Renal cortical epithelial cell (primary cell): ENCODE results near the gene CDC34. TPM values are rescaled to one million over a fixed set of nuclear protein-coding genes. Genes with fewer than 3 reads are reported as not detected.

Source experiments
- DNase-seq: peaks from one replicate; pipeline ENCODE4 v3.0.0-alpha.2; 2011; ENCODE audit warnings: low read depth
- total RNA-seq: library from RNA; depleted of rRNA; stranded (reverse); fragments of >200 nt; gene quantifications from 2 replicates; pipeline ENCODE4 v1.2.3, GENCODE V29; 2014

CDC34 gene, protein sequence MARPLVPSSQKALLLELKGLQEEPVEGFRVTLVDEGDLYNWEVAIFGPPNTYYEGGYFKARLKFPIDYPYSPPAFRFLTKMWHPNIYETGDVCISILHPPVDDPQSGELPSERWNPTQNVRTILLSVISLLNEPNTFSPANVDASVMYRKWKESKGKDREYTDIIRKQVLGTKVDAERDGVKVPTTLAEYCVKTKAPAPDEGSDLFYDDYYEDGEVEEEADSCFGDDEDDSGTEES
- total RNA-seq: 50.3 and 94.5 TPM in 2 replicates

DNA sequence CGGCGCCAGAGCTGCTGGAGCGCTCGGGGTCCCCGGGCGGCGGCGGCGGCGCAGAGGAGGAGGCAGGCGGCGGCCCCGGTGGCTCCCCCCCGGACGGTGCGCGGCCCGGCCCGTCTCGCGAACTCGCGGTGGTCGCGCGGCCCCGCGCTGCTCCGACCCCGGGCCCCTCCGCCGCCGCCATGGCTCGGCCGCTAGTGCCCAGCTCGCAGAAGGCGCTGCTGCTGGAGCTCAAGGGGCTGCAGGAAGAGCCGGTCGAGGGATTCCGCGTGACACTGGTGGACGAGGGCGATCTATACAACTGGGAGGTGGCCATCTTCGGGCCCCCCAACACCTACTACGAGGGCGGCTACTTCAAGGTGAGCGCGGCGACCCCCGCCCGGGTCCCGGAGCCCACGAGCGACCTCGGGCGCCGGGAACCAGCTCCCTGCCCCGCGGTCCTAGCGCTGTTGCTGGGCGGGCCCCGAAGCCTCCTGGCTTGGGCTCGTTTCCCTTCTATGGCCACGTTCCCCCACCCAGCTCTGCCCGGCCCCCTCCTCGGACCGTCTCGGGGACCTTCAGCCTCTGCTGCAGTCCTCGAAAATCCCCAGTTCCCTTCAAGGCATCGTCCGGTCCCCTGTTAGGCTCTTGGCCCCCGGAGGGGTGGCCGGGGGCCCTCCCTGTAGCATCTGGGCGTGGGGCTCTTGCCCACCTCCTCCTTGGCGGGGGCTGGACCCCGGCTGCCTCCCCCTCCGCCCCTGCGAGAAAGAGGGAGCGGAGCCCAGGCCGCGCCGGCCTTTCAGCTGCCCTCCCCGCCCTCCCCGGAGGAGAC, at the start of gene CDC34:
Gene CDC34, plus strand, starts transcription at position 8 of the 808 bp plus-strand sequence. Its CDS starts 172 bp downstream, at position 180.
- no peak for DNase-seq

DNA sequence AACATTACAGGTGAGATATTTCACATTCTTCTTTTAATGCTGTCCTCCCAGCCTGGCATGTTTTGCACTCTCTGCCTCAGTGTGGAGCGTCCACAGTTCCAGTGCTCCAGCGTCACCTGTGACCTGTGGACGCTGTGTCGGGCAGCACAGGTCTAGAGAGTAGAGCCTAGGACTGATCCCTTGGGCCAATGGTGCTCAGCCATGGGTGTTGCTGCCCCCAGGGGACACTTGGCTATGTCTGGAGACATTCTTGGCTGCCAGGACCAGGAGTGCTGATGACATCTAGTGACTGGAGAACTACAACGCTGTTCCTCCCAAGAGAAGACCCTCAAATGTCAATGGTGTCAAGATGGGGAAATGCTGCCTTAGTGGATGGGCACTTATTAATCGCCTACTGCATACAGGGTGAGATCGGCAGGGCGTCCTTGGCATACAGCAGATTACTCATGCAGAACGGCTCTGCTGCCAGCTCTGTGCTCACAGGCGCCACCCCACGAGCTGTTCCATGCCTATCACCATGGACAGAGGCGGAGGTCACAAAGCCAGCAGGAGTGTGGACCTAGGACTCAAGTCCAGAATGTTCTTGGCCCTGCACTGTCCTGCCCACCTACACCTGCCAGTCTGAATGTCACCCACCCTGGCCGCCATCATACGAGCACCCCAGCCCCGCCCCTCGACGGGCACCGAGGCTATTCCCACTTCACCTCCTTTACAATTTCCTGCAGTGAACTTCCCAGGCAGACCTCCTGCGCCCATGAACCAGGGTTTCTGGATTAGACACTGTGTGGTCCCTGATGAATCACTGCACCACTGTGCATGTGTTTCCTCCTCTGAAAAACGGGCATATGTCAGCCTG, 49.1 kb upstream of the CDC34 start:
- no peak for DNase-seq

GRCh38 chr19:483332-484072, 48.1 kb upstream of the CDC34 start:
- DNase-seq: no peak

DNA sequence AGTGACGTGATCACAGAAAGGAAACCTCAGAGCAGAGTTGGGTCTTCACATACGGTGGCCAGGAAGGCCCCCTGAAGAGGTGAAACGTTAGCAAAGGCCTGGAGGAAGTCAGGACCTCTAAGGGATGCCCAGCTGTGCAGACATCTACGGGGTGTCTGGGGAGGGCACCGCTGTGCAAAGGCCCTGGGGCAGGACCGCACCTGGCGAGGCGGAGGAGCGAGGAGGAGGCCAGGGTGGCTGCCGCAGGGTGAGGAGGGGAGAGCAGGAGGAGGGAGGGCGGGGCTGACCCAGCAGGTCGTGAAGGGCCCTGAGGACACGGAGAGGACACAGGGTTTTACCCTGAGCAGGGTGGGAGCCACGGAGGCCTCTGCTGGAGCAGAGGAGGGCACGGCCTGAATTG, 47.1 kb upstream of the CDC34 start:
- DNase-seq: no peak

DNA sequence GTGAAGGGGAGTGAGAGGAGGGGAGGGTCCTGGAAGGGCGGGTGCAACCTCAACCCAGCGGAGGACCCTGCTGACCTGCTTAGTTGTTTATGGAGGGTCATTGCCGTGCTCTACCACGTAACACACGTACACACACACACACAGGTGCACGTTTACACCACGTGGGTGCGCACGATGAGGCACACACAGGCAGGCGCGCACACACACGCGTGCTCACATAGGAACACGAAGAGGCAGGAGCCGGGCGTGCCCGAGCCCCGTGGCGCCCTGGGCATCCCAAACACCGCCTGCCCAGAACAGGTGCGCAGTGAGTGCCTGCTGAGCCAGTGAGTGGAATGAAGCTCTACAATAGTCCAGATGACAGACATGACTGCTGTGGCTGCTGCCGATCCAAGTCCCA, 46.5 kb upstream of the CDC34 start:
- no peak for DNase-seq

DNA sequence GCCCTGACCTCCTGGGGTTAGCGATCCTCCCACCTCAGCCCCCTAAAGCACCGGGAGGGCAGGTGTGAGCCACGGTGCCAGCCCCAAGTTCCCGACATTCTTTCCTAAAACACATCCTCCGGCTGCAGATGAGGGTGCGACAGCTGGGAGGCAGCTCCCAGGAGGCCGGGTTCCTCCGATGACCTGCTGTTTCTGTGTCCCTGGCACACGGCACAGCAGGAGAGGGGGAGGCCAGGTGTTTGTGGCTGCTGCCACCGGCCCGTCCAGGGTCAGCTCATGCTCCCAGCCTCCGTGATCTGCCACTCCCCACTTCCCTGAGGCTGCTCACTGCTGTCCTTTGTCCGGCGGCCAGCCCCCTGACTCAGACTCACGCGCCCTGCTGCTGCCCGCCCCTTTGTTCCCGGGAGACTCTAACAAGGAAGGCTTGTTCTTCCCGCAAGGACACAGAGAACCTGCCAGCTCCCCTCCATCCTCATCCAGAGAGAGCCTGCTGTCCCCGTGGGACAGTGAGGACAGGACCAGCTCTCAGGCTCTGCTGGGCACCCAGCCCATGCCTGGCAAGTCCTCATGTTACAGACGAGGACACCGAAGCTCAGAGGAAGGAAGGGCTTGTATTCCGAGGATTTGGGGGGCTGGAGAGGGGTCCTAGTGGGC, 45.9 kb upstream of the CDC34 start:
- peak; percentile 41 for DNase-seq

DNA sequence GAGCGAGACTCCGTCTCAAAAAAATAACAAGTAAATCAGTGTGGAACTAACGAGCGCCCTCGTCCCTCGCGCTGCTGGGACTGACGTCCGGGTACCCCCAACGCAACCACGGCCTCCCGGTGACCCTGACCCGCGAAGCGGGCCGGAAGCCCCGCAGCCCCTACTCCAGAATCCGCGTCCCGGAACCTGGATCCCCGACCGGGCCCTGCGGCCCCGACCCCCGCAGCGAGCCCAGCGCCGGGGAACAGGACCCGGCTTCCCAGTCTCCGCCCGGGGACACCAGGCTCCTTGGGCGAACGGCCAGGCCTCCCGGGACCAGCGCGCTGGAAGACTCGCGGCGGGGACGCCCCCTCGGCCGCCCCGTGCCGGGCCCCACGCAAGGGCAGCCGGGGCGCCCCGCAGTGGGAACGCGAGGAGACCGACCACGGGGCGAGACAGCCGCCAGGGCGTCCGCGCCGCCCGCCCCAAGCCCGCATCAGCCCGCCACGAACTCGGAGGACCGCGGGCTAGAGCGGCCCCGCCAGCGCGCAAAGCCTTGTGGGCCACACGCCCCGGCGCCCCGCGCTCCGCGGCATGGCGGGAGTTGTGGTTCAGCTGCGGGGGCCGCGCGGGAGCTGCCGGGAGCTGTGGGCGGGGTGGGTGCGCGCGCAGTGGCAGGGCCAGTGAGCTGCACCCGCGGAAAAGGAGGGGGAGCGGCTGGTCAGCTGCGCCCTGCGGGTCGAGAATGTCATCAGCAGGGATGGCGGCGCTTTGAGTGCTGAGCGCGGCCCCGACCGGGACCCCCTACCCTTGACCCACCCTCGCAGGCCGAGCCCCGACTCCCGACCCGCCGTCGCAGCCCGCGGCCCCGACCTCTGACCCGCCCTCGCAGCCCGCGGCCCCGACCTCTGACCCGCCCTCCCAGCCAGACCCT, 42.8 kb upstream of the CDC34 start:
- peak; percentile 78 for DNase-seq

DNA sequence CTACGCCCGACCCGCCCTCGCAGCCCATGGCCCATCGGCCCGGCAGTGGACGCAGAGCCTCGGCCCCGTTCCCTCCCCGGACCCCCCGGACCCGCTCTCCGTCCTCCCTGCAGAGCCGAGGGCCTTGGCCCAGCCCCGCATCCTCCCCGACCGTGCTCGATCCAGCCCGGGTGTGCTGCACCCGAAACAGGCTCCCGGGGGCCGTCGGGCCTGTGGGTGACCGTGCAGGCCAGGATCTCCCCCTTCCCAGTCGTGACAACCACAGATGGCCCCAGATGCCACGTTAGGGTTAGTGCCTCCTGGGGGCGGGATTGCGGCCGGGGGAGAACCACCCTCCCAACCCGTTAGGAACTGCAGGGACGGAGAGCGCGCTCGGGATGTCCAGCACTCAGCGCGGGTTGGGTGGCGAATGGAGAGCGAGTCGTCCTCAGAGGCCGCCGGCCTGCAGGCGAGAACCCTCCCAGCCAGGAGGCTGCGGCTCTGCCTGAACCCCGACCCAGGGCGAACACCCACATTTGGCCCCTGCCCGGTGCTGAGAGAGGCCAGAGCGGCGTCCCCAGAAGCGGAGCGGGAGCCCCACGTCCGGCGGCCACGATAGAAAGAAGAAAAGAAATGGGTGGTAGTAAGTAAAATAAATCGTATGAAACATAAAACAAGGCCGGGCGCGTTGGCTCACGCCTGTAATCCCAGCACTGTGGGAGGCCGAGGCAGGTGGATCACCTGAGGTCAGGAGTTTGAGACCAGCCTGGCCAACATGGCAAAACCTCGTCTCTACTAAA, 42.0 kb upstream of the CDC34 start:
- DNase-seq: no peak

DNA sequence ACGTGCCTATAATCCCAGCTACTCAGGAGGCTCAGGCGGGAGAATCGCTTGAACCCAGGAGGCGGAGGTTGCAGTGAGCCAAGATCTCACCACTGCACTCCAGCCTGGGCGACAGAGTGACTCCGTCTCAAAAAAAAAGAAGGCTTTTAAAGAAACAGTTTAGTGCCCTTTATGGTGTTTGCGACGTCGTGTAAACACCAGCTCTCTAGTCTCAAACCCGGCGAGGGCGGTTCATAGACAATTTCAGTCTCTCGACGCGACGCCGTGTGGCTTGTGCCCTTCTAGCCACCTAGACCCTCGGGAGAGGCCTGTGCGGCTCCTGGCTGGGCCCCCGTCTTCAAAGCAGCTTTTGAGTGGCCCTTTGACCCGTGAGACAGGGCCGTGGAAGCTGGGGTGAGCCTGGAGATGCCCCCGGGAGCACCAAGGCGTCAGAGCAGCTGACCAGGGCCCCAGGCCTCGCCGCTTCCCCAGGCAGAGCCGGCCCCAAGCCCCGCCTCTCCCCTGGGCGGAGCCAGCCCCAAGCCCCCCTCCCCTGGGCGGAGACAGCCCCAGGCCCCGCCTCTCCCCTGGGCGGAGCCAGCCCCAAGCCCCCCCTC, 40.3 kb upstream of the CDC34 start:
- DNase-seq: no peak

DNA sequence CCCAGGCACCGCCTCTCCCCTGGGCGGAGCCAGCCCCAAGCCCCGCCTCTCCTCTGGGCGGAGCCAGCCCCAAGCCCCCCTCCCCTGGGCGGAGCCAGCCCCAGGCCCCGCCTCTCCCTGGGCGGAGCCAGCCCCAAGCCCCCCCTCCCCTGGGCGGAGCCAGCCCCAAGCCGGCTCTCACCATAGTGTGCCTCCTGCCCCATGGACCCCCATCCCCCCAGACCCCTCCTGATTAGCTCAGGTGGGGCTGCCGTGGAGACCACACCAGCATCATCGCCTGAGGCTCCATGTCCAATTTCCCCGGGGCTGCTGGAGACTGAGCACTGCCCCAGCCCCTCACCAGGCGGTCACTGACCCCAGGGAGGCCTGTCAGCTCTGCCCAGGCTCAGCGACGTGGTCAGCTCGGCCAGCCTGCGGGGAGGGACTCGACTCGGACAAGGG, 39.4 kb upstream of the CDC34 start:
- DNase-seq: no peak

GRCh38 chr19:493391-494170, 38.0 kb upstream of the CDC34 start:
- DNase-seq: no peak

DNA sequence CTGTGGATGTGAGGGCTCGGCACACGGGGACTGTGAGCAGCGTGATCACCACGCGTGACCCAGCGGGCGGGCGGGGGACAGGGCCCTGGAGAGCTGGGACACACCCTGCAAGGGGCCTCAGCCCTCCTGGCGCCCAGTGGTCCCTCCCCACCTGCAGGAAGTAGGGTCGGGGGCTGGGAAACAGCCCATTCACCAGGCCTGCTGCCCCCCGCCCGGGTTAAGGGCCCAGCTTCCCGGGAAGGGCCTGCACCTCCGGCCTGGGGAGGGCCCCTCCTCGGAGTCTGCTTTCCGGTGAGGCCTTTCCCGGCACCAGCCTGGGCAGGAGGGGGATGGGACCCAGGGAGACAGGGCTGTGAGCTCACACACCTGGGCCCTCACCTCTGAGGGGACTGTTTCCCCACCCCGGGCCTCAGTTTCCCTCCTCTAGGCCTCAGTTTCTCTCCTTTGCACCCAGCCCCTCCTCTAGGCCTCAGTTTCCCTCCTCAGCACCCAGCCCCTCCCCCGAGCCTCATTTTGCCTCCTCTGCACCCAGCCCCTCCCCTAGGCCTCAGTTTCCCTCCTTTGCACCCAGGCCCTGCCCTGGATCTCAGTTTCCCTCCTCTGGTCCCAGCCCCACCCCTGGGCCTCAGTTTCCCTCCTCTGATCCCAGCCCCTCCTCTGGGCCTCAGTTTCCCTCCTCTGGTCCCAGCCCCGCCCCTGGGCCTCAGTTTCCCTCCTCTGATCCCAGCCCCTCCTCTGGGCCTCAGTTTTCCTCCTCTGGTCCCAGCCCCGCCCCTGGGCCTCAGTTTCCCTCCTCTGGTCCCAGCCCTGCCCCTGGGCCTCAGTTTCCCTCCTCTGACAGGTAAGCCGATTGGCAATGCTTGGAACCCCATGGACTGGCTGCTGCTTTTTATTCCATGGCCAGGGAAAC, 37.1 kb upstream of the CDC34 start:
- DNase-seq: no peak

DNA sequence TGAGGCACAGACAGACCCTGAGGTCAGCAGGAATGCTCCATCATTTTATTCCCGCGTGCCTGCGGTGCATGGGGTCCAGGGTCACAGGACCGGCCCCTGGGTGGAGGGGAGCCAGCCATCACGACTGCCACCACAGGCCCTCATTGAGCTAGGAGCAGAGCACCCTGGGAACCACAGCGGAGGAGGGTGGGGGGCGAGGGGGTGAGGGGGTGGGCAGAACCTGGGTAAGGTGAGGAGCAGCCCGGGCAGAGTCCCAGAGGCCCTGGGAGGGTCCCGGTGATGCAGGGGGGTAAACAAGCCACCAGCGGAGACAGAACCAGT, 36.5 kb upstream of the CDC34 start:
- no peak for DNase-seq

DNA sequence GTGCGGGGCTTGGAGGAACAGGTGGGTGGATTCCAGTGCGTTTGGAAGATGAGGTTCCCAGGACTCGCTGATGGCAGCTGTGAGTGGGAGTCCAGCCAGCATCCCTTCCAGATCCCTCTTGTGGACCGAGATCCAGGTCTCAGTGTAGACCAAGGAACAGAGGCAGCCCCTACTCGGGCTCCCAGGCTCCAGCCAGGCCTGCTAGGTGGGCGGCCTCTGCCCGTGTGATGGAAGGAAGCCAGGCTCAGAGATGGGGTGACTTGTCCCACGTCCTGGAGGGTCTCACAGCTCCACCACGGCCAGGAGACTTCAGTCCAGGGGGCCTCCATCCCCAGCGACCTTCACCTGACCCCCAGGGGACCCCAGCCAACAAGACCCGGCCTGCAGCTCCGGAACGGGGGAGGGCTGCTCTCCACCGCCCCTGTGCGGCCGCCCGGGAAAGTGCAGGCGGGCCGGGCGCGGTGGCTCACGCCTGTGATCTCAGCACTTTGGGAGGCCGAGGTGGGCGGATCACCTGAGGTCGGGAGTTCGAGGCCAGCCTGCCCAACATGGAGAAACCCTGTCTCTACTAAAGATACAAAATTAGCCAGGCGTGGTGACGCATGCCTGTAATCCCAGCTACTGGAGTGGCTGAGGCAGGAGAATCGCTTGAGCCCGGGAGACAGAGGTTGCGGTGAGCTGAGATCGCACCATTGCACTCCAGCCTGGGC, 36.0 kb upstream of the CDC34 start:
- DNase-seq: no peak

DNA sequence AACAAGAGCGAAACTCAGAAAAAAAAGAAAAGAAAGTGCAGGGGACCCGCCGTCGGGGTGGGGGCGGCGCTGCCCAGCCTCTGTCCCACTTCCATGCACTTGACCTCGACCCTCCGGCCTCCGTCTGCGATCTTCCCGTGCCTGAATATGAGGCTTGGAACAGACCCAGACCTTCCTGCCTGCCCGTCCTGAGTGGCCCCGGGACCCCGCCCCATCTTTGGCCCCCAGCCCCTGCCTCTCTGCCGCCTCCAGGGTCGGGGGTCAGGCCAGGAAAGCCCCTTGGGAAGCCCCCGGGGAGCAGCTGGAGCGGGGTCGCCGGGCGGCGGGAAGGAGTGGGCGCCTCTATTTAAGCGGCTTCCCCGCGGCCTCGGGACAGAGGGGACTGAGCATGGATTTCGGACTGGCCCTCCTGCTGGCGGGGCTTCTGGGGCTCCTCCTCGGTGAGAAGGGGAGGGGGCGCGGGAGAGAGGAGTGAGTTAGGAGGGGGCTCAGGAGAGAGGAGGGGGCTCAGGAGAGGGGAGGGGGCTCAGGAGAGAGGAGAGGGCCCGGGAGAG, 35.4 kb upstream of the CDC34 start, which contains the start of gene MADCAM1:
Gene MADCAM1, plus strand, starts transcription at position 375 of the 554 bp plus-strand sequence. Its CDS starts 14 bp downstream, at position 389.
- DNase-seq: no peak

DNA sequence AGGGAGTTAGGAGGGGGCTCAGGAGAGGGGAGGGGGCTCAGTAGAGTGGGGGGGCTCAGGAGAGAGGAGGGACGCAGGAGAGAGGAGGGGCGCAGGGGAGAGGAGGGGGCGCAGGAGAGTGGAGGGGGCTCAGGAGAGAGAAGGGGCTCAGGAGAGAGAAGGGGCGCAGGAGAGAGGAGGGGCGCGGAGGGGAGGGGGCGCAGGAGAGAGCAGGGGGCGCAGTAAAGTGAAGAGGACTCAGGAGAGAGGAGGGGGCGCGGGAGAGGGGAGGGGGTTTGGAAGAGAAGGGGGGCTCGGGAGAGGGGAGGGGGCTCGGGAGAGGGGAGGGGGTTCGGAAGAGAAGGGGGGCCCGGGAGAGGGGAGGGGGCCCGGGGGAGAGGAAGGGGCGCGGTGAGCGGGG, 34.6 kb upstream of the CDC34 start:
- no peak for DNase-seq
